Ectodermal cell (in vitro differentiated cells): ENCODE data around the gene KMO.

Experiments
- H3K27ac ChIP-seq: 2 replicates; pipeline ENCODE4 v1.7.0; 2013; ENCODE audit warnings: mild to moderate bottlenecking, low read depth, low read length; ENCODE audit not compliant: insufficient read depth, poor library complexity, severe bottlenecking
- H3K27me3 ChIP-seq: 2 replicates; pipeline ENCODE4 v1.7.0; 2013; ENCODE audit warnings: mild to moderate bottlenecking, low read length; ENCODE audit not compliant: insufficient read depth, control insufficient read depth, poor library complexity, severe bottlenecking
- H3K36me3 ChIP-seq: one replicate; pipeline ENCODE4 v1.7.0; 2013; ENCODE audit warnings: low read length; ENCODE audit not compliant: control insufficient read depth, insufficient read depth
- H3K4me1 ChIP-seq: one replicate; pipeline ENCODE4 v1.7.0; 2013; ENCODE audit warnings: low read length; ENCODE audit not compliant: control insufficient read depth, insufficient read depth
- H3K4me3 ChIP-seq: 2 replicates; pipeline ENCODE4 v1.7.0; 2013; ENCODE audit warnings: low read depth, low read length, control low read depth; ENCODE audit not compliant: insufficient read depth
- H3K9me3 ChIP-seq: 2 replicates; pipeline ENCODE4 v1.7.0; 2013; ENCODE audit warnings: mild to moderate bottlenecking, low read length, moderate library complexity; ENCODE audit not compliant: control insufficient read depth
- WGBS, 2 experiments: methylation state at CpG; one replicate each; pipeline ENCODE4 v1.1.7; 2013; ENCODE audit warnings: missing lambda C conversion rate in 2 of 2; 5-methylcytosine and 5-hydroxymethylcytosine counted together

Gene KMO

GRCh38 chr1:241636291-241636690 is 104.1 kb downstream of the KMO start:
- peaks cover 12% of the 10 kb centered on the region for H3K36me3 ChIP-seq
- 88 to 100% methylated on average over 1 of the region's 1 CpG for WGBS, 2 experiments

GRCh38 chr1:241637046-241637590 is 104.9 kb downstream of the KMO start:
- Histone ChIP-seq H3K4me3 (no peak overlapping the region), H3K36me3 (peaks cover 12% of the 10 kb centered on the region), H3K27ac (no peak overlapping the region)

More at GRCh38 chr1:241636291-241636690, 104.1 kb downstream of the KMO start:
- no peak overlapping the region for H3K27ac ChIP-seq
- H3K4me1 ChIP-seq, result peaks cover 12% of the 10 kb centered on the region
- H3K27me3 ChIP-seq, result no peaks in the 10 kb centered on the region
- H3K9me3 ChIP-seq, result no peaks in the 10 kb centered on the region
- H3K4me3 ChIP-seq, result no peak overlapping the region

GRCh38 chr1:241637604-241638003 is 105.4 kb downstream of the KMO start:
- Histone ChIP-seq H3K9me3 (no peaks in the 10 kb centered on the region), H3K4me1 (peaks cover 12% of the 10 kb centered on the region), H3K36me3 (peaks cover 8% of the 10 kb centered on the region), H3K27ac (no peak overlapping the region), H3K4me3 (peak overlapping the region; percentile 95), H3K27me3 (no peaks in the 10 kb centered on the region)
- 78 to 88% methylated on average over 4 of the region's 4 CpGs for WGBS, 2 experiments

More at GRCh38 chr1:241637046-241637590, 104.9 kb downstream of the KMO start:
- no peaks in the 10 kb centered on the region for H3K9me3 ChIP-seq
- H3K27me3 ChIP-seq, result no peaks in the 10 kb centered on the region
- H3K4me1 ChIP-seq, result peaks cover 12% of the 10 kb centered on the region

GRCh38 chr1:241638099-241638682 is 106.0 kb downstream of the KMO start:
- Histone ChIP-seq H3K36me3 (peaks cover 8% of the 10 kb centered on the region), H3K4me3 (peak overlapping the region; percentile 95), H3K4me1 (peaks cover 12% of the 10 kb centered on the region), H3K9me3 (no peaks in the 10 kb centered on the region), H3K27me3 (no peaks in the 10 kb centered on the region), H3K27ac (no peak overlapping the region)
- WGBS, 2 experiments, result 78 to 79% methylated on average over 3 to 4 of the region's 5 CpGs

- Histone ChIP-seq H3K9me3 (no peaks in the 10 kb centered on the region), H3K4me1 (peaks cover 12% of the 10 kb centered on the region), H3K4me3 (peak overlapping the region; percentile 95), H3K36me3 (peaks cover 8% of the 10 kb centered on the region), H3K27ac (peak overlapping the region; percentile 89), H3K27me3 (no peaks in the 10 kb centered on the region)
- WGBS, 2 experiments, result 5 to 8% methylated on average over 11 of the region's 11 CpGs
Observed at GRCh38 chr1:241638909-241639622, 106.9 kb downstream of the KMO start.

GRCh38 chr1:241639623-241640148 is 107.5 kb downstream of the KMO start:
- Histone ChIP-seq H3K27me3 (no peaks in the 10 kb centered on the region), H3K36me3 (peaks cover 8% of the 10 kb centered on the region), H3K4me1 (peaks cover 12% of the 10 kb centered on the region), H3K9me3 (no peaks in the 10 kb centered on the region), H3K4me3 (peak overlapping the region; percentile 95), H3K27ac (peak overlapping the region; percentile 89)
- WGBS, 2 experiments, result 0 to 1% methylated on average over 39 to 41 of the region's 42 CpGs

- Histone ChIP-seq H3K27me3 (no peaks in the 10 kb centered on the region), H3K4me1 (peaks cover 12% of the 10 kb centered on the region), H3K4me3 (peak within 1 kb of the TSS; percentile 95), H3K36me3 (peaks cover 1% of the 10 kb centered on the region), H3K27ac (peak within 1 kb of the TSS; percentile 89), H3K9me3 (no peaks in the 10 kb centered on the region)
- 5 to 6% methylated on average over 79 to 81 of the region's 81 CpGs for WGBS, 2 experiments
Observed at GRCh38 chr1:241640149-241640866, 108.1 kb downstream of the KMO start, which contains the start of the genes CHML and OPN3. TSS of gene CHML (minus strand) at chr1:241640369. CDS start at chr1:241635766, 4,603 bp downstream. TSS of gene OPN3 (minus strand) at chr1:241640369. CDS start at chr1:241640254, 115 bp downstream.

- WGBS, 2 experiments, result 94 to 98% methylated on average over 9 of the region's 9 CpGs
- H3K27me3 ChIP-seq, result no peaks in the 10 kb centered on the region
- H3K27ac ChIP-seq, result no peak overlapping the region
Observed at GRCh38 chr1:241640867-241641622, 108.9 kb downstream of the KMO start.

GRCh38 chr1:241641773-241642592 is 109.8 kb downstream of the KMO start:
- Histone ChIP-seq H3K4me1 (peaks cover 12% of the 10 kb centered on the region), H3K36me3 (no peaks in the 10 kb centered on the region), H3K27ac (no peak overlapping the region), H3K27me3 (no peaks in the 10 kb centered on the region), H3K4me3 (no peak overlapping the region), H3K9me3 (no peaks in the 10 kb centered on the region)
- WGBS, 2 experiments, result 92 to 93% methylated on average over 12 of the region's 12 CpGs

More at GRCh38 chr1:241640867-241641622, 108.9 kb downstream of the KMO start:
- peaks cover 12% of the 10 kb centered on the region for H3K4me1 ChIP-seq
- no peaks in the 10 kb centered on the region for H3K9me3 ChIP-seq
- no peaks in the 10 kb centered on the region for H3K36me3 ChIP-seq
- no peak overlapping the region for H3K4me3 ChIP-seq
